GM06990 (cell line): ENCODE results near the gene STK24.

Experiments used
- DNase-seq: peaks from one replicate; pipeline ENCODE4 v3.0.0-alpha.2; 2011; ENCODE audit not compliant: insufficient read length; ENCODE audit errors: extremely low read depth
- H3K27me3 ChIP-seq: replicated peaks from 2 replicates; pipeline ENCODE4 v1.6.0; 2011; ENCODE audit warnings: low read length; ENCODE audit not compliant: control insufficient read depth, insufficient read depth
- H3K36me3 ChIP-seq: 2 replicates; pipeline ENCODE4 v1.5.1; 2011; ENCODE audit warnings: low read length; ENCODE audit not compliant: control insufficient read depth, insufficient read depth
- H3K4me3 ChIP-seq: replicated peaks from 2 replicates; pipeline ENCODE4 v1.5.1; 2011; ENCODE audit warnings: low read depth, mild to moderate bottlenecking, control low read depth, low read length
- TF ChIP-seq, protein P1 (sequence below): IDR thresholded peaks from 2 replicates; pipeline ENCODE4 v1.5.1; 2011; ENCODE audit warnings: low read length, control low read depth, mild to moderate bottlenecking, inconsistent platforms; ENCODE audit not compliant: insufficient read depth, poor library complexity, severe bottlenecking

The STK24 gene

DNA sequence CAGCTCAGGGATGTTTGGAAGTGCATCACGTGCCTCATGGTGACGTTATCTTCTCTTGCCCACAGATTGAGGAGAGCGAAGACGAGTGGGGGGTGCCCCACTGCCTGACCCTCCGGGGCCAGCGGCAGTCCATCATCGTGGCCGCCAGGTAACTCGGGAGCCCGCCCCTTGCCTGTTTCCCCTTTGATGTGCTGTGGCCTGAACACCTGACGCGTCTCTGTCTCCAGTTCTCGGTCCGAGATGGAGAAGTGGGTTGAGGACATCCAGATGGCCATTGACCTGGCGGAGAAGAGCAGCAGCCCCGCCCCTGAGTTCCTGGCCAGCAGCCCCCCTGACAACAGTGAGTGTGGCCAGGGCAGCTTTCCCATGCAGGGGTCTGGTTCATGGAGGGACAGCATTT lies 137.0 kb downstream of the STK24 start:
- H3K36me3 ChIP-seq, result no peaks in the 10 kb centered on the region
- TF ChIP-seq, protein P1, sequence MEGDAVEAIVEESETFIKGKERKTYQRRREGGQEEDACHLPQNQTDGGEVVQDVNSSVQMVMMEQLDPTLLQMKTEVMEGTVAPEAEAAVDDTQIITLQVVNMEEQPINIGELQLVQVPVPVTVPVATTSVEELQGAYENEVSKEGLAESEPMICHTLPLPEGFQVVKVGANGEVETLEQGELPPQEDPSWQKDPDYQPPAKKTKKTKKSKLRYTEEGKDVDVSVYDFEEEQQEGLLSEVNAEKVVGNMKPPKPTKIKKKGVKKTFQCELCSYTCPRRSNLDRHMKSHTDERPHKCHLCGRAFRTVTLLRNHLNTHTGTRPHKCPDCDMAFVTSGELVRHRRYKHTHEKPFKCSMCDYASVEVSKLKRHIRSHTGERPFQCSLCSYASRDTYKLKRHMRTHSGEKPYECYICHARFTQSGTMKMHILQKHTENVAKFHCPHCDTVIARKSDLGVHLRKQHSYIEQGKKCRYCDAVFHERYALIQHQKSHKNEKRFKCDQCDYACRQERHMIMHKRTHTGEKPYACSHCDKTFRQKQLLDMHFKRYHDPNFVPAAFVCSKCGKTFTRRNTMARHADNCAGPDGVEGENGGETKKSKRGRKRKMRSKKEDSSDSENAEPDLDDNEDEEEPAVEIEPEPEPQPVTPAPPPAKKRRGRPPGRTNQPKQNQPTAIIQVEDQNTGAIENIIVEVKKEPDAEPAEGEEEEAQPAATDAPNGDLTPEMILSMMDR, result no peak
- no peaks in the 10 kb centered on the region for H3K27me3 ChIP-seq
- no peak for DNase-seq
- no peak overlapping the region for H3K4me3 ChIP-seq

DNA sequence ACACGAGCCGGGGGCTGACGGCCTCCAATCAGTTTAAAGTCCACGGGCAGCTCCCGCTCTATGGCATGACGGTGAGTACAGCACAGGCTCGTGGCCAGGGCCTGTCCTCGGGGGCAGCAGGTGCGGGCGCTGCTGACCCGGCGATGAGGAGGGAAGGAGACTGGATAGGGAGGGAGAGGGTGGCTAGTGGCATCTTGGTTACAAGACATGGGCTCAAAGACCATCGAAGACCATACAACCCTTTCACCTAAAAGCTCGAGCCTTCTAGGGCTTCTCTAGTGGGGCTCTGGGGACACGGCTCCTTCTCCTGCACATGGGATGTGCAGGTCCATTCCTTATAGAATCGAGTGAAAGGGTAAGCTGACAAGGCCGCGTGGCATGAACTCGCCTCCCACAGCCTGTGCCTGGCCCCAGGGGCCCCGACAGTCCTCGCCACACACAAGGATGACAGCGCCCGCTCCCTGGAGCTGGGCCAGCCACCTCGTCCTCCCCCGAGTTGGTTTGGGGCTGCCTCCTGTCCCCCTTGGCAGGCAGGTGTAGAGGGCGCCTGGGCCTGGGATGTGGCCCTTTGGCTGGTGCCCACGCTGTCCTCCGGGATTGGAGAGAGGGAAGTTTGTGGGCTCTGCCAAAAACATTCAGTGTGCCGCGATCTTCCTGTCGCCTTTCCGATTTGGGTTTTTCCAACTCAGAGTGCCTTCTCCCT lies 137.6 kb downstream of the STK24 start:
- Histone ChIP-seq H3K36me3 (no peaks in the 10 kb centered on the region), H3K4me3 (no peak overlapping the region), H3K27me3 (no peaks in the 10 kb centered on the region)
- DNase-seq, result no peak
- TF ChIP-seq, protein P1, result no peak

DNA sequence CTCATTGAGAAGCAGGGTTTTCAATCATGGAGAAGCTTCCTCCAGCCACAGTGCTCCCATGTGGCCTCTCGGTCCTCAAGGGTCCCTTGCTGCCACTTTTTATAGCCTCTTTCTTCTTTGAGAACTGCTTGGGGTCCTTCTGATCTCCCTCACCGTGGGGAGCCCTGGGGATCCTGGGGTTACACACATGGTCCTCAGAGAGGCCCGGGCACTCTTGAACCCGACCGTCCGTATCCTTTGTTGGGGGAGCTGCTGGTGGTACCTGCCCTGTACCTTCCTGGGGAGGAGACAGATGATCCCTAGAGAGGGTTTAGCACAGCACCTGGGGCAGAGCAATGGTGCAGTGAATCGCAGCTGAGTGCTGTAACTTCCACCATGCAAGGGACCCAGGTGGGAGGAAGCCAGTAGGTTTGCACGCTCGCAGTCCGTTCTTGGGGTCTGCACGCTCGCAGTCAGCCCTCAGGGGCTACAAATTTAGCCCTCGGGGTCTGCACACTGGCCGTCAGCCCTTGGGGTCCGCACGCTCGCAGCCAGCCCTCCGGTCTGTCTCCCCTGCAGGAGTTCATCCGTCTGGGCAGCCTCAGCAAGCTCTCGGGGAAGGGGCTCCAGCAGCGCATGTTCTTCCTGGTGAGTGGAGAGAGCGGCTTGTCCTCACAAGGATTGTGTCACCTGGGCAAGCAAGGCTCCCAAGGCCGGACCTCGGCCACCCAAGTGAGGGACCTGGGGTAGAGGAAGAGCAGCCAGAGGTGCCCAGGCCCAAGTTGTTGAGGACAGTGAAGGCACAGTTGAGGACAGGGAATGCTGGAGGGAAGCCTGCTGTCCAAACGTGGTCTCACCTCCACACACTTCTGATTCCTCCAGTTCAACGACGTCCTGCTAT lies 138.4 kb downstream of the STK24 start:
- no peaks in the 10 kb centered on the region for H3K27me3 ChIP-seq

DNA sequence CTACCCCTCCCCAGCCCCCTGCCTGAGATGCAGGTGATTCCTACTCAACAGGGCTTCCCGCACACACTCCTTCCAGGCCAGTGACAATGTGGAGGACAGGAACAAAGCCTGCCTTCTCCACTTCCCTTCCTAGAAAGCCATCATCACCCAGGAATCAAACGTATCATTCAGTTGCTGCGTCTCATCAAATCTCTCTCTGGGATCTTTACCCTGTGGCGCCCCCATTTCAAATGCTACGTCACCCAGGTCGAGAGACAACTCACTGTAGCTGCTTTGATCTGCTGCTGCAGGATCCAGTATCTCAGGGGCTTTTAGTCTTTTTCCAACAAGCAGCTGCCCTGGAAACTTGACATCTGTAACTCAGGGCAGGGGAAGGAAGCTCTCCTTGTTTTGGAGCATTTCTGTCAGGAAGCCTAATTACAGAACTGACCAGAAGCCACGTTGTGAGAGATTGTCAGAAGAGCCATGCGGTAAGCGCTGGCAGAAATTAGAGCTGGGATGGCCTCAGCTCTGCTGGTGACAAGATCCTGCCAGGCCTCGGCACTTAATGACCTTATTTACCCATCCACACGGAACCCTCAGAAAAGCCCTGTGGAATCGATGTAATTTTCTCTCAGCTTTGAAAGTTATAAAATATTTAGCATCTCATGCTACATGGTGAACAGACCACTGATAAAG lies 140.5 kb downstream of the STK24 start:
- no peaks in the 10 kb centered on the region for H3K27me3 ChIP-seq
- TF ChIP-seq, protein P1, result no peak
- no peaks in the 10 kb centered on the region for H3K36me3 ChIP-seq
- no peak overlapping the region for H3K4me3 ChIP-seq
- no peak for DNase-seq

More for the DNA sequence above, 138.4 kb downstream of the STK24 start:
- no peak for DNase-seq
- no peaks in the 10 kb centered on the region for H3K36me3 ChIP-seq
- TF ChIP-seq, protein P1, result no peak
- no peak overlapping the region for H3K4me3 ChIP-seq

DNA sequence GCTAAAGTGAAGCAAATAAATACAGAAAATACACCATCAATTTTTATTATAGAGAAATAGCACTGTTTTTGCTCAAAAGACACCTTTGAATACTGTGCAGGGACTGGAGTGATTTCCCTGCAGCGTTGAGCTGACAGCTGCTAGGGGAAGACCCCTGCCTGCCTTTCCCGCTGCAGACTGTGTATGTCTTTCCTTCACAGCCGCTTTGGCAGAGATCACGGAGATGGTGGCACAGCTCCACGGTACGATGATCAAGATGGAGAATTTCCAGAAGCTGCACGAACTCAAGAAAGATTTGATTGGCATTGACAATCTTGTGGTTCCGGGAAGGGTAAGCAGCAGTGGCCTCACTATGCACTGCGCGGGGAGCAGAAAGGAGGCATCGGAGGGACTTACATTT lies 141.5 kb downstream of the STK24 start:
- H3K27me3 ChIP-seq, result no peaks in the 10 kb centered on the region
- no peak for DNase-seq
- TF ChIP-seq, protein P1, result no peak
- no peak overlapping the region for H3K4me3 ChIP-seq
- no peaks in the 10 kb centered on the region for H3K36me3 ChIP-seq
